Brain microvascular endothelial cell (primary cell): ENCODE measurements around the gene TAF6.

Experiments
- DNase-seq: peaks from one replicate; pipeline ENCODE4 v3.0.0-alpha.2; 2020
- H3K27ac ChIP-seq: fragments of 250-450 bp; sonication (Bioruptor Pico); 2 replicates; pipeline ENCODE4 v1.5.1; 2020; ENCODE audit warnings: mild to moderate bottlenecking, moderate library complexity
- H3K27me3 ChIP-seq: fragments of 250-450 bp; sonication (Bioruptor Pico); replicated peaks from 2 replicates; pipeline ENCODE4 v1.5.1; 2020; ENCODE audit warnings: mild to moderate bottlenecking
- H3K36me3 ChIP-seq: fragments of 250-450 bp; sonication (Bioruptor Pico); replicated peaks from 2 replicates; pipeline ENCODE4 v1.5.1; 2020; ENCODE audit warnings: mild to moderate bottlenecking
- H3K4me3 ChIP-seq: 2 replicates; pipeline ENCODE4 v1.5.1; 2011; ENCODE audit warnings: low read depth, mild to moderate bottlenecking, control low read depth, low read length, moderate library complexity
- CTCF ChIP-seq: IDR thresholded peaks from 2 replicates; pipeline ENCODE4 v1.5.1; 2011; ENCODE audit warnings: low read depth, mild to moderate bottlenecking, moderate library complexity, low read length, control low read depth, inconsistent platforms; ENCODE audit errors: missing control alignments
- in situ Hi-C: cut with HindIII; loops from 2 replicates; pipeline ENCODE4 v1.10.0; 2017; ENCODE audit warnings: low sequenced_read_pairs, low pct_ligation_motif_present

The TAF6 gene

GRCh38 chr7:100069991-100070390 lies 49.2 kb downstream of the TAF6 start:
- Histone ChIP-seq H3K27me3 (no peaks in the 10 kb centered on the region), H3K4me3 (no peak overlapping the region), H3K36me3 (peaks cover 71% of the 10 kb centered on the region), H3K27ac (no peak overlapping the region)
- in situ Hi-C loops, result no loop called here
- no peak for DNase-seq
- TF ChIP-seq CTCF, result no peak

GRCh38 chr7:100066953-100067352 lies 52.2 kb downstream of the TAF6 start:
- Histone ChIP-seq H3K27ac (no peak overlapping the region), H3K36me3 (peaks cover 57% of the 10 kb centered on the region), H3K4me3 (no peak overlapping the region), H3K27me3 (no peaks in the 10 kb centered on the region)
- TF ChIP-seq CTCF, result no peak
- in situ Hi-C loops, result no loop called here
- no peak for DNase-seq

- in situ Hi-C loops, result no loop called here
- peaks cover 46% of the 10 kb centered on the region for H3K36me3 ChIP-seq
- H3K27ac ChIP-seq, result no peak overlapping the region
Observed at GRCh38 chr7:100065452-100066186, 53.5 kb downstream of the TAF6 start.

GRCh38 chr7:100064162-100064561 lies 55.0 kb downstream of the TAF6 start:
- TF ChIP-seq CTCF, result no peak
- DNase-seq, result no peak
- in situ Hi-C loops, result no loop called here
- Histone ChIP-seq H3K36me3 (peaks cover 39% of the 10 kb centered on the region), H3K4me3 (no peak overlapping the region), H3K27ac (no peak overlapping the region), H3K27me3 (no peaks in the 10 kb centered on the region)

More at GRCh38 chr7:100065452-100066186, 53.5 kb downstream of the TAF6 start:
- H3K4me3 ChIP-seq, result no peak overlapping the region
- H3K27me3 ChIP-seq, result no peaks in the 10 kb centered on the region
- no peak for DNase-seq
- no peak for TF ChIP-seq CTCF

- no peak for DNase-seq
- peaks cover 41% of the 10 kb centered on the region for H3K36me3 ChIP-seq
- in situ Hi-C loops, result no loop called here
- no peak overlapping the region for H3K27ac ChIP-seq
- TF ChIP-seq CTCF, result no peak
- H3K27me3 ChIP-seq, result no peaks in the 10 kb centered on the region
- no peak overlapping the region for H3K4me3 ChIP-seq
Observed at GRCh38 chr7:100063376-100063775, 55.8 kb downstream of the TAF6 start.
